IMR-90 (cell line): ENCODE data around the gene BCAS1. TPM values are rescaled to one million over a fixed set of nuclear protein-coding genes. Genes with fewer than 3 reads are reported as not detected.

Experiments used
- ATAC-seq: fragments of 200-7000 bp; cut with Tn5 transposase; 2 replicates; pipeline ENCODE4 v1.9.1; 2020; ENCODE audit warnings: low read depth, mild to moderate bottlenecking, moderate library complexity
- BruUV-seq: library from RNA; stranded (reverse); fragments of 400-500 nt; replicated peaks from 2 replicates; lab custom pipeline; 2021; lab: Mats Ljungman, UMichigan
- CTCF ChIA-PET: fragments of 300-600 bp; formaldehyde crosslinking; extraction: SDS; loops from one replicate; lab custom pipeline; 2021; ENCODE audit warnings: antibody characterized with exemption; lab: Yijun Ruan, JAX
- POLR2A ChIA-PET: fragments of 300-600 bp; sonication (Branson Sonifier 250); formaldehyde crosslinking; loops from one replicate; lab custom pipeline; 2022; ENCODE audit warnings: antibody characterized with exemption; ENCODE audit not compliant: unreplicated experiment; lab: Charles Lee
- DNase-seq: peaks from one replicate; pipeline ENCODE4 v3.0.0; 2013
- H2AFZ ChIP-seq: replicated peaks from 2 replicates; pipeline ENCODE3; 2013; ENCODE audit warnings: low read length, mild to moderate bottlenecking; ENCODE audit not compliant: poor library complexity
- H2AK5ac ChIP-seq: 2 replicates; pipeline ENCODE4 v1.6.1; 2013; ENCODE audit warnings: low read depth, low read length, inconsistent platforms
- H2AK9ac ChIP-seq: replicated peaks from 2 replicates; pipeline ENCODE3; 2013; ENCODE audit warnings: mild to moderate bottlenecking, low read depth, low read length, moderate library complexity; ENCODE audit not compliant: poor library complexity
- H2BK120ac ChIP-seq: 2 replicates; pipeline ENCODE4 v1.6.1; 2013; ENCODE audit warnings: low read depth, low read length, inconsistent platforms
- H2BK15ac ChIP-seq: 3 replicates; pipeline ENCODE4 v1.6.1; 2013; ENCODE audit warnings: low read depth, low read length, inconsistent platforms
- H2BK20ac ChIP-seq: 2 replicates; pipeline ENCODE4 v1.6.1; 2013; ENCODE audit warnings: low read depth, mild to moderate bottlenecking, inconsistent platforms, low read length, moderate library complexity
- H2BK5ac ChIP-seq: 2 replicates; pipeline ENCODE4 v1.6.1; 2013; ENCODE audit warnings: mild to moderate bottlenecking, low read depth, low read length, inconsistent platforms; ENCODE audit not compliant: poor library complexity, severe bottlenecking
- H3K14ac ChIP-seq: replicated peaks from 2 replicates; pipeline ENCODE4 v1.6.1; 2013; ENCODE audit warnings: low read depth, low read length, inconsistent platforms
- H3K18ac ChIP-seq: 2 replicates; pipeline ENCODE4 v1.6.1; 2013; ENCODE audit warnings: low read depth, low read length, control low read depth
- H3K23ac ChIP-seq: 2 replicates; pipeline ENCODE4 v1.6.1; 2013; ENCODE audit warnings: low read depth, low read length, inconsistent platforms
- H3K27ac ChIP-seq: 2 replicates; pipeline ENCODE4 v1.5.1; 2013; ENCODE audit warnings: mild to moderate bottlenecking, control low read depth, low read length; ENCODE audit not compliant: insufficient read depth
- H3K27me3 ChIP-seq: 2 replicates; pipeline ENCODE4 v1.6.1; 2013; ENCODE audit warnings: low read length; ENCODE audit not compliant: control insufficient read depth, insufficient read depth
- H3K36me3 ChIP-seq: 2 replicates; pipeline ENCODE4 v1.6.1; 2013; ENCODE audit warnings: low read length, mixed read lengths; ENCODE audit not compliant: control insufficient read depth, insufficient read depth
- H3K4ac ChIP-seq: 2 replicates; pipeline ENCODE4 v1.6.1; 2013; ENCODE audit warnings: low read depth, low read length, inconsistent platforms
- H3K4me1 ChIP-seq: 2 replicates; pipeline ENCODE4 v1.6.1; 2013; ENCODE audit warnings: low read length, mixed read lengths; ENCODE audit not compliant: control insufficient read depth, insufficient read depth
- H3K4me2 ChIP-seq: 2 replicates; pipeline ENCODE4 v1.6.1; 2013; ENCODE audit warnings: low read depth, mild to moderate bottlenecking, control low read depth, low read length, moderate library complexity
- H3K4me3 ChIP-seq: 2 replicates; pipeline ENCODE4 v1.5.1; 2013; ENCODE audit warnings: low read depth, mild to moderate bottlenecking, control low read depth, low read length, moderate library complexity; ENCODE audit not compliant: insufficient read depth
- H3K56ac ChIP-seq: 2 replicates; pipeline ENCODE4 v1.6.1; 2013; ENCODE audit warnings: low read length, inconsistent platforms; ENCODE audit not compliant: insufficient read depth; ENCODE audit errors: extremely low read depth
- H3K79me1 ChIP-seq, 2 experiments: 2 replicates each; pipeline ENCODE4 v1.6.1; 2013; ENCODE audit warnings: low read length in 2 of 2, inconsistent platforms in 1 of 2, low read depth in 1 of 2
- H3K9ac ChIP-seq: 2 replicates; pipeline ENCODE4 v1.6.1; 2013; ENCODE audit warnings: low read depth, low read length, control low read depth
- H3K9me1 ChIP-seq: 2 replicates; pipeline ENCODE4 v1.6.1; 2013; ENCODE audit warnings: low read length, inconsistent platforms; ENCODE audit not compliant: insufficient read depth
- H3K9me3 ChIP-seq: 2 replicates; pipeline ENCODE4 v1.6.1; 2013; ENCODE audit warnings: low read length; ENCODE audit not compliant: control insufficient read depth, insufficient read depth
- H4K20me1 ChIP-seq: 2 replicates; pipeline ENCODE4 v1.6.1; 2013; ENCODE audit warnings: low read length, inconsistent platforms; ENCODE audit not compliant: insufficient read depth
- H4K5ac ChIP-seq: 2 replicates; pipeline ENCODE4 v1.6.1; 2013; ENCODE audit warnings: mild to moderate bottlenecking, low read depth, low read length, control low read depth
- H4K8ac ChIP-seq, 2 experiments: 2 replicates each; pipeline ENCODE4 v1.6.1; 2013; ENCODE audit warnings: low read depth in 2 of 2, low read length in 2 of 2, control low read depth in 1 of 2, inconsistent platforms in 1 of 2
- H4K91ac ChIP-seq: 2 replicates; pipeline ENCODE4 v1.6.1; 2013; ENCODE audit warnings: low read depth, low read length, inconsistent platforms; ENCODE audit not compliant: insufficient read depth
- BHLHE40 ChIP-seq: fragments of 150-350 bp; IDR thresholded peaks from 2 replicates; pipeline ENCODE4 v1.6.1; 2016; ENCODE audit warnings: mild to moderate bottlenecking, low read depth, low read length
- CEBPB ChIP-seq: IDR thresholded peaks from 2 replicates; pipeline ENCODE4 v1.6.1; 2012; ENCODE audit warnings: low read depth, low read length, improper control_type of control experiment
- CHD1 ChIP-seq: IDR thresholded peaks from 2 replicates; pipeline ENCODE4 v1.6.1; 2012; ENCODE audit warnings: low read depth, low read length, improper control_type of control experiment
- FOS ChIP-seq: fragments of 150-350 bp; IDR thresholded peaks from 2 replicates; pipeline ENCODE4 v1.6.1; 2016; ENCODE audit warnings: low read depth, low read length
- MAFK ChIP-seq: IDR thresholded peaks from 2 replicates; pipeline ENCODE4 v1.6.1; 2012; ENCODE audit warnings: low read depth, low read length, improper control_type of control experiment
- MAZ ChIP-seq: IDR thresholded peaks from 2 replicates; pipeline ENCODE4 v1.6.1; 2012; ENCODE audit warnings: low read depth, mild to moderate bottlenecking, low read length, improper control_type of control experiment, moderate library complexity, borderline replicate concordance
- MXI1 ChIP-seq: IDR thresholded peaks from 2 replicates; pipeline ENCODE4 v1.6.1; 2012; ENCODE audit warnings: low read depth, mild to moderate bottlenecking, low read length, moderate library complexity, borderline replicate concordance
- NFE2L2 ChIP-seq: fragments of 150-350 bp; IDR thresholded peaks from 2 replicates; pipeline ENCODE4 v1.6.1; 2016; ENCODE audit warnings: low read depth, mild to moderate bottlenecking, low read length
- POLR2A ChIP-seq: IDR thresholded peaks from 2 replicates; pipeline ENCODE4 v1.6.1; 2012; ENCODE audit warnings: mild to moderate bottlenecking, low read depth, low read length
- RAD21 ChIP-seq: IDR thresholded peaks from 2 replicates; pipeline ENCODE4 v1.6.1; 2012; ENCODE audit warnings: low read length, improper control_type of control experiment
- RFX5 ChIP-seq: IDR thresholded peaks from 2 replicates; pipeline ENCODE4 v1.8.0; 2012; ENCODE audit warnings: low read depth, mild to moderate bottlenecking, low read length, moderate library complexity
- SMC3 ChIP-seq: fragments of 150-350 bp; IDR thresholded peaks from 2 replicates; pipeline ENCODE4 v1.6.1; 2016; ENCODE audit warnings: low read depth, mild to moderate bottlenecking, antibody characterized with exemption, low read length, moderate library complexity
- WGBS, 2 experiments: methylation state at CpG; one replicate each; pipeline versions ENCODE4 v1.1.5 to v1.1.7; 2013; ENCODE audit warnings: missing lambda C conversion rate in 2 of 2; ENCODE audit not compliant: insufficient read length in 1 of 2; ENCODE audit errors: extremely low coverage in 2 of 2; 5-methylcytosine and 5-hydroxymethylcytosine counted together
- dilution Hi-C: fragments of 300-500 bp; cut with HindIII; formaldehyde crosslinking; loops from one replicate; pipeline ENCODE4 v1.14.3; 2018; ENCODE audit warnings: low sequenced_read_pairs; ENCODE audit not compliant: unreplicated experiment
- in situ Hi-C: fragments of 300-500 bp; cut with MboI; formaldehyde crosslinking; loops from 3 replicates; pipeline ENCODE4 v1.14.3; 2019; ENCODE audit warnings: low sequenced_read_pairs, inconsistent platforms, mixed read lengths
- intact Hi-C: fragments of 100-400 bp; cut with micrococcal nuclease; formaldehyde crosslinking; loops from 2 replicates; pipeline ENCODE4 v1.10.0; 2022
- polyA plus RNA-seq, 3 experiments: library from polyadenylated mRNA; depleted of rRNA; stranded (reverse); fragments of >200 nt; gene quantifications; 2 replicates each; pipeline ENCODE4 v1.2.3, GENCODE V29; 2012; ENCODE audit warnings: low replicate concordance in 1 of 3
- total RNA-seq: library from RNA; depleted of rRNA; stranded (reverse); fragments of >200 nt; gene quantifications from 2 replicates; pipeline ENCODE4 v1.2.3, GENCODE V29; 2012
- TF ChIP-seq, protein P1 (sequence below): fragments of 150-350 bp; IDR thresholded peaks from 2 replicates; pipeline ENCODE4 v1.6.1; 2016; ENCODE audit warnings: low read depth, mild to moderate bottlenecking, low read length, moderate library complexity, borderline replicate concordance
- TF ChIP-seq, protein P2 (sequence below): conservative IDR thresholded peaks from 2 replicates; pipeline ENCODE4 v1.5.1; 2012; ENCODE audit warnings: mild to moderate bottlenecking, low read depth, low read length, improper control_type of control experiment
- TF ChIP-seq, protein P3 (sequence below): fragments of 150-350 bp; IDR thresholded peaks from 2 replicates; pipeline ENCODE4 v1.6.1; 2017; ENCODE audit warnings: mild to moderate bottlenecking, antibody characterized with exemption, low read length, low read depth

BCAS1 gene
- total and polyA plus RNA-seq, 2 of the 4 experiments (the other 2 are of a cell fraction): under 0.01 TPM; not detected in 1

DNA sequence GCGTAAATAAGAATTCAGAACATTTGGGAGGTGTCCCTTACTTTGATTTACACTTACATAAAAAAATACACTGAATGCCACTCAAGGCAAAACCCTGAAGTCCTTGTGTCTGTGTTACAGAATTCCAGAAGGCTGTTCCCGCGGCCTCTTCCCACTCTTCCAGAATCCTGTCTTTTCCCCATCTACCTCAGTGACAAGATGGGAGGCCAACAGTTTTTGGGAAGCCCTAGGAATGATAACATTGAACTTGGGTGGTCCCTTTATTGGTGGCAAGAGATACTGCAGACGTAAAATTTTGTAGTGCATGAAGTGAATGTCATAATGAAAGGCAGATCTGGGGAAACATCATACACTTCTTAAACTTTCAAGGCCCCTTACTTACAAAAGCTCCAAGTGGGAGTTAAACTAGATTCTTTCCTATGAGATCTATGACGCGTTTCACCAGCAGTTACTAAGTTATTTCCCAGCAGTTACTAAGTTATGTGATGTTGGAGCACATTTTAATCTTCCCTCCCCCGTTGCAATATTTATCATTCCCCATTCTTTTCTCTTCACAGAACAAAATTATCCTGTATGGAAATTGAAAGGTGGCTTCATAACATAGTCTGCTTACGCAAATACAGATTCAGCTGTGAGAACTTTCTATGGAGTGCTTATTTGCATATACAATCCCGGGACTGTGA lies 79.5 kb downstream of the BCAS1 start:
- no peaks in the 10 kb centered on the region for H3K36me3 ChIP-seq
- no peak overlapping the region for H2AFZ ChIP-seq
- no peak overlapping the region for H4K5ac ChIP-seq
- no peak overlapping the region for H3K14ac ChIP-seq
- H2BK20ac ChIP-seq: no peak overlapping the region
- CTCF ChIA-PET: no interaction called here
- no peak overlapping the region for H3K27ac ChIP-seq
- H3K4me2 ChIP-seq: no peak overlapping the region
- no peak overlapping the region for H4K8ac ChIP-seq
- no TSS peak for BruUV-seq
- POLR2A ChIA-PET: no interaction called here
- no peak overlapping the region for H2BK120ac ChIP-seq
- TF ChIP-seq POLR2A (no peak), NFE2L2 (no peak), MXI1 (no peak), MAFK (no peak), FOS (no peak), SMC3 (no peak), BHLHE40 (no peak), RFX5 (no peak), CHD1 (no peak), CEBPB (no peak), RAD21 (no peak), MAZ (no peak)
- TF ChIP-seq, protein P1, sequence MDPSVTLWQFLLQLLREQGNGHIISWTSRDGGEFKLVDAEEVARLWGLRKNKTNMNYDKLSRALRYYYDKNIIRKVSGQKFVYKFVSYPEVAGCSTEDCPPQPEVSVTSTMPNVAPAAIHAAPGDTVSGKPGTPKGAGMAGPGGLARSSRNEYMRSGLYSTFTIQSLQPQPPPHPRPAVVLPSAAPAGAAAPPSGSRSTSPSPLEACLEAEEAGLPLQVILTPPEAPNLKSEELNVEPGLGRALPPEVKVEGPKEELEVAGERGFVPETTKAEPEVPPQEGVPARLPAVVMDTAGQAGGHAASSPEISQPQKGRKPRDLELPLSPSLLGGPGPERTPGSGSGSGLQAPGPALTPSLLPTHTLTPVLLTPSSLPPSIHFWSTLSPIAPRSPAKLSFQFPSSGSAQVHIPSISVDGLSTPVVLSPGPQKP: no peak
- TF ChIP-seq, protein P2, sequence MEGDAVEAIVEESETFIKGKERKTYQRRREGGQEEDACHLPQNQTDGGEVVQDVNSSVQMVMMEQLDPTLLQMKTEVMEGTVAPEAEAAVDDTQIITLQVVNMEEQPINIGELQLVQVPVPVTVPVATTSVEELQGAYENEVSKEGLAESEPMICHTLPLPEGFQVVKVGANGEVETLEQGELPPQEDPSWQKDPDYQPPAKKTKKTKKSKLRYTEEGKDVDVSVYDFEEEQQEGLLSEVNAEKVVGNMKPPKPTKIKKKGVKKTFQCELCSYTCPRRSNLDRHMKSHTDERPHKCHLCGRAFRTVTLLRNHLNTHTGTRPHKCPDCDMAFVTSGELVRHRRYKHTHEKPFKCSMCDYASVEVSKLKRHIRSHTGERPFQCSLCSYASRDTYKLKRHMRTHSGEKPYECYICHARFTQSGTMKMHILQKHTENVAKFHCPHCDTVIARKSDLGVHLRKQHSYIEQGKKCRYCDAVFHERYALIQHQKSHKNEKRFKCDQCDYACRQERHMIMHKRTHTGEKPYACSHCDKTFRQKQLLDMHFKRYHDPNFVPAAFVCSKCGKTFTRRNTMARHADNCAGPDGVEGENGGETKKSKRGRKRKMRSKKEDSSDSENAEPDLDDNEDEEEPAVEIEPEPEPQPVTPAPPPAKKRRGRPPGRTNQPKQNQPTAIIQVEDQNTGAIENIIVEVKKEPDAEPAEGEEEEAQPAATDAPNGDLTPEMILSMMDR: no peak
- TF ChIP-seq, protein P3, sequence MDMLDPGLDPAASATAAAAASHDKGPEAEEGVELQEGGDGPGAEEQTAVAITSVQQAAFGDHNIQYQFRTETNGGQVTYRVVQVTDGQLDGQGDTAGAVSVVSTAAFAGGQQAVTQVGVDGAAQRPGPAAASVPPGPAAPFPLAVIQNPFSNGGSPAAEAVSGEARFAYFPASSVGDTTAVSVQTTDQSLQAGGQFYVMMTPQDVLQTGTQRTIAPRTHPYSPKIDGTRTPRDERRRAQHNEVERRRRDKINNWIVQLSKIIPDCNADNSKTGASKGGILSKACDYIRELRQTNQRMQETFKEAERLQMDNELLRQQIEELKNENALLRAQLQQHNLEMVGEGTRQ: no peak
- no peak overlapping the region for H3K18ac ChIP-seq
- dilution Hi-C loops (no loop called here), intact Hi-C loops (no loop called here), in situ Hi-C loops (loop anchor here (25.0 kb wide), 3 partner anchors 96 to 1754 kb away; no protein-coding TSS in a partner anchor)
- H3K4me3 ChIP-seq: no peak overlapping the region
- no peak overlapping the region for H3K9ac ChIP-seq
- H3K4me1 ChIP-seq: no peaks in the 10 kb centered on the region
- H2AK5ac ChIP-seq: no peak overlapping the region
- H2AK9ac ChIP-seq: no peak overlapping the region
- H4K20me1 ChIP-seq: no peaks in the 10 kb centered on the region
- ATAC-seq: no peak
- no peak overlapping the region for H3K56ac ChIP-seq
- H3K4ac ChIP-seq: no peak overlapping the region
- DNase-seq: no peak
- H3K23ac ChIP-seq: no peak overlapping the region
- H3K9me3 ChIP-seq: no peaks in the 10 kb centered on the region
- no peaks in the 10 kb centered on the region for H3K79me1 ChIP-seq
- no peak overlapping the region for H2BK15ac ChIP-seq
- no peak overlapping the region for H2BK5ac ChIP-seq
- WGBS, 2 experiments: no CpG with 5 or more reads among the region's 9 CpGs
- H3K9me1 ChIP-seq: no peaks in the 10 kb centered on the region
- no peaks in the 10 kb centered on the region for H3K27me3 ChIP-seq
- no peak overlapping the region for H4K91ac ChIP-seq
